GM23338 (cell line): ENCODE results near the gene VARS2. TPM values are rescaled to one million over a fixed set of nuclear protein-coding genes. Genes with fewer than 3 reads are reported as not detected.
"Not testable (repeated sequence)": the region's sequence is repeated elsewhere in the genome, so short reads cannot be mapped to it uniquely, and the experiment has no call there.

Source experiments
- ATAC-seq: fragments of 200-7000 bp; cut with Tn5 transposase; 3 replicates; pipeline ENCODE4 v1.9.1; 2020
- DNase-seq: peaks from one replicate; pipeline ENCODE4 v3.0.0-alpha.2; 2015; ENCODE audit warnings: low spot score
- H2AFZ ChIP-seq: fragments of 200-600 bp; sonication (generic); 2 replicates; pipeline ENCODE4 v1.8.0; 2016; ENCODE audit warnings: antibody characterized with exemption, mild to moderate bottlenecking, moderate library complexity
- H3F3A ChIP-seq: fragments of 200-600 bp; sonication (generic); replicated peaks from 2 replicates; pipeline ENCODE4 v1.8.0; 2017; ENCODE audit warnings: antibody characterized with exemption, mixed run types, low read depth
- H3K27ac ChIP-seq: fragments of 200-600 bp; sonication (generic); 2 replicates; pipeline ENCODE4 v1.6.1; 2016; ENCODE audit warnings: low read depth
- H3K27me3 ChIP-seq: fragments of 200-600 bp; sonication (generic); 2 replicates; pipeline ENCODE4 v1.8.0; 2016; ENCODE audit warnings: mild to moderate bottlenecking, mixed run types, moderate library complexity; ENCODE audit not compliant: insufficient read depth
- H3K36me3 ChIP-seq: fragments of 200-600 bp; sonication (generic); 2 replicates; pipeline ENCODE4 v1.8.0; 2016; ENCODE audit warnings: mild to moderate bottlenecking; ENCODE audit not compliant: insufficient read depth
- H3K4me1 ChIP-seq: fragments of 200-600 bp; sonication (generic); 2 replicates; pipeline ENCODE4 v1.8.0; 2016; ENCODE audit warnings: mild to moderate bottlenecking, moderate library complexity; ENCODE audit not compliant: insufficient read depth
- H3K4me2 ChIP-seq: fragments of 200-600 bp; sonication (generic); 2 replicates; pipeline ENCODE4 v1.7.1; 2017; ENCODE audit warnings: mixed run types
- H3K4me3 ChIP-seq: fragments of 200-600 bp; sonication (generic); 2 replicates; pipeline ENCODE4 v1.6.1; 2016; ENCODE audit warnings: mixed run types
- H3K79me2 ChIP-seq: fragments of 200-600 bp; sonication (generic); replicated peaks from 2 replicates; pipeline ENCODE4 v1.8.0; 2017; ENCODE audit warnings: mild to moderate bottlenecking; ENCODE audit not compliant: insufficient read depth
- H3K9me2 ChIP-seq: fragments of 200-600 bp; sonication (generic); 2 replicates; pipeline ENCODE4 v1.8.0; 2017; ENCODE audit not compliant: insufficient read depth
- H4K20me1 ChIP-seq: fragments of 200-600 bp; sonication (generic); replicated peaks from 2 replicates; pipeline ENCODE4 v1.8.0; 2017; ENCODE audit warnings: mild to moderate bottlenecking; ENCODE audit not compliant: insufficient read depth
- H3K27ac Mint-ChIP-seq: 2 replicates; pipeline ENCODE4 v1.8.0; 2020; ENCODE audit warnings: inconsistent platforms, mild to moderate bottlenecking, moderate library complexity, mixed read lengths
- H3K27me3 Mint-ChIP-seq: 3 replicates; pipeline ENCODE4 v1.8.0; 2022; ENCODE audit warnings: low read depth, mild to moderate bottlenecking, moderate library complexity, mixed read lengths, inconsistent platforms; ENCODE audit not compliant: insufficient read depth, poor library complexity
- H3K36me3 Mint-ChIP-seq: 3 replicates; pipeline ENCODE4 v1.8.0; 2021; ENCODE audit warnings: low read depth, mild to moderate bottlenecking, inconsistent platforms, moderate library complexity, mixed read lengths
- H3K4me1 Mint-ChIP-seq: 3 replicates; pipeline ENCODE4 v1.8.0; 2020; ENCODE audit warnings: mild to moderate bottlenecking, inconsistent platforms, mixed read lengths
- H3K4me3 Mint-ChIP-seq: 3 replicates; pipeline ENCODE4 v1.8.0; 2021; ENCODE audit warnings: moderate library complexity, mild to moderate bottlenecking, inconsistent platforms, mixed read lengths
- H3K9me3 Mint-ChIP-seq: 3 replicates; pipeline ENCODE4 v1.8.0; 2020; ENCODE audit warnings: moderate library complexity, mild to moderate bottlenecking, inconsistent platforms, mixed read lengths
- CTCF ChIP-seq, 2 experiments: fragments of 200-600 bp in 1 of 2; sonication (generic) in 1 of 2; conservative IDR thresholded peaks; 2 replicates each; pipeline versions ENCODE4 v1.5.1 to v1.6.1; 2016 to 2017; ENCODE audit warnings: antibody characterized with exemption in 2 of 2, low read depth in 2 of 2, mild to moderate bottlenecking in 2 of 2, moderate library complexity in 1 of 2
- EZH2 ChIP-seq: fragments of 200-600 bp; sonication (generic); IDR thresholded peaks from one replicate; pipeline ENCODE4 v1.8.0; 2017; ENCODE audit warnings: antibody characterized with exemption, mild to moderate bottlenecking, low read depth; ENCODE audit not compliant: unreplicated experiment
- JUNB ChIP-seq: IDR thresholded peaks from one replicate; pipeline ENCODE4 v1.6.1; 2016; ENCODE audit warnings: antibody characterized with exemption; ENCODE audit not compliant: unreplicated experiment
- NANOG ChIP-seq: IDR thresholded peaks from 2 replicates; pipeline ENCODE4 v1.6.1; 2016; ENCODE audit warnings: antibody characterized with exemption, borderline replicate concordance
- STAT1 ChIP-seq: IDR thresholded peaks from one replicate; pipeline ENCODE4 v1.6.1; 2016; ENCODE audit warnings: antibody characterized with exemption; ENCODE audit not compliant: unreplicated experiment
- ZNF331 ChIP-seq: fragments of 250-450 bp; sonication (Bioruptor Pico); IDR thresholded peaks from 2 replicates; pipeline ENCODE4 v1.5.0; 2020; ENCODE audit warnings: low read depth, mild to moderate bottlenecking, moderate library complexity
- polyA plus RNA-seq: library from polyadenylated mRNA; unstranded; fragments of >200 nt; fragmentation: Nextera tagmentation; extraction: Ambion mirVana; gene quantifications from 2 replicates; pipeline ENCODE4 v1.2.1, GENCODE V29; 2016
- total RNA-seq: library from RNA; depleted of rRNA; stranded (reverse); fragments of >200 nt; shearing (Covaris generic); gene quantifications from 2 replicates; pipeline ENCODE4 v1.2.3, GENCODE V29; 2014
- TF ChIP-seq, protein P1 (sequence below): IDR thresholded peaks from one replicate; pipeline ENCODE4 v1.6.1; 2018; ENCODE audit warnings: antibody characterized with exemption; ENCODE audit not compliant: unreplicated experiment
- TF ChIP-seq, protein P2 (sequence below): fragments of 250-450 bp; sonication (Bioruptor Pico); IDR thresholded peaks from 2 replicates; pipeline ENCODE4 v1.5.0; 2020; ENCODE audit warnings: mild to moderate bottlenecking, moderate library complexity

VARS2 gene
- total and polyA plus RNA-seq, 2 experiments from 2014 or later: 13.7 to 36.4 TPM

GRCh38 chr6:30907290-30907757 lies 6.7 kb upstream of the VARS2 start:
- Mint-ChIP-seq H3K4me3 (peak overlapping the region; percentile 99), H3K4me1 (peaks cover 14% of the 10 kb centered on the region), H3K27ac (peak overlapping the region; percentile 54; the same call in 1 of the 2 replicates), H3K36me3 (peaks cover 24% of the 10 kb centered on the region)
- not testable (repeated sequence) for H3K79me2 ChIP-seq, H4K20me1 ChIP-seq, H3F3A ChIP-seq, H3K27ac ChIP-seq, H3K36me3 ChIP-seq, H3K9me3 Mint-ChIP-seq, ATAC-seq, H3K4me1 ChIP-seq, H3K9me2 ChIP-seq, DNase-seq, H3K27me3 Mint-ChIP-seq, H3K27me3 ChIP-seq
- peak overlapping the region; percentile 94 for H3K4me3 ChIP-seq
- peak overlapping the region; percentile 52 for H2AFZ ChIP-seq
- peak overlapping the region; percentile 60; the same call in 1 of the 2 replicates for H3K4me2 ChIP-seq

DNA sequence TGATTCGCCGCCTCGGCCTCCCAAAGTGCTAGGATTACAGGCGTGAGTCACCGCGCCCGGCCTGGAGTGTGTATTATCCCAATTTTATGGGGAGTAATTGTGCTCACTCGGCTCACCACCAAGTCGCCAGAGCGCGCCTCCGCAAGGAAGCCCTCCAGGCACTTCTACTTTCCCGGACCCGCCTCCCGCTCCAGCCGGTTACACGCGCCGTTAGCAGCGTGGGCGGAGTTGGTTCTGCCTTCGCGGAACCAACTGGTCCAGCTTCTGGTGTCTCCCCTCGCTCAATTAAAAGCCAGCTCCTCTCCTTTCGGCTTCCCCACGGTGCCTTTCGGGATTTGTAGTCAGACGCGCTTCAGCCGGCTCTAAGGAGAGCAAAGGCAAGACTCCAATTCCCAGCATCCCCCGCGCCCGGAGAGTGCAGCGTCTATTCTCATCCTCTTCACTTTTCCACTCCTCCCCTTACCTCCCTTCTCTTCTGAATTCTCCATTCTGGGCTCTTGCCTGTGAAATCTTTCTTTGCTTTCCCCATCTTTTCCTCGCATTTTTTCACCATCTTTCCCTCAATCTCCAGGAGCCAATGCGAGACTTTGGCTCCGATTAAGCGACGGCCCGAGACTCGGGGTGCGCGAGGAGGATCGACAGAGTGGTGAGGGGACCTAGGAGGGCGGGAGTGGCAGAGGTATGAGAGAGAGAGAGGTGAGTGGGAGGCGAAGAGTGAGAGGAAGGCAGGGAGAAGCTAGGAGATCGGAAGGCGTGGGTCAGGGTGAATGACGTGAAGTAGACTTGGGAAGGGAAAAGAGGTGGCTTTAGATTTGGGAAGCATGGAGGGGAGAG lies 6.1 kb upstream of the VARS2 start, which contains the start of gene GTF2H4:
Gene GTF2H4, plus strand, starts transcription at position 450 of the 834 bp plus-strand sequence.
- ATAC-seq: peak; percentile 98
- H3K9me2 ChIP-seq: no peaks in the 10 kb centered on the region
- TF ChIP-seq EZH2 (no peak), NANOG (no peak), ZNF331 (no peak), CTCF (conservative IDR thresholded peaks at IDR 0.05; ENCODE audit: low read depth in 2 of 2) (no peak), STAT1 (no peak), JUNB (no peak)
- TF ChIP-seq, protein P1, sequence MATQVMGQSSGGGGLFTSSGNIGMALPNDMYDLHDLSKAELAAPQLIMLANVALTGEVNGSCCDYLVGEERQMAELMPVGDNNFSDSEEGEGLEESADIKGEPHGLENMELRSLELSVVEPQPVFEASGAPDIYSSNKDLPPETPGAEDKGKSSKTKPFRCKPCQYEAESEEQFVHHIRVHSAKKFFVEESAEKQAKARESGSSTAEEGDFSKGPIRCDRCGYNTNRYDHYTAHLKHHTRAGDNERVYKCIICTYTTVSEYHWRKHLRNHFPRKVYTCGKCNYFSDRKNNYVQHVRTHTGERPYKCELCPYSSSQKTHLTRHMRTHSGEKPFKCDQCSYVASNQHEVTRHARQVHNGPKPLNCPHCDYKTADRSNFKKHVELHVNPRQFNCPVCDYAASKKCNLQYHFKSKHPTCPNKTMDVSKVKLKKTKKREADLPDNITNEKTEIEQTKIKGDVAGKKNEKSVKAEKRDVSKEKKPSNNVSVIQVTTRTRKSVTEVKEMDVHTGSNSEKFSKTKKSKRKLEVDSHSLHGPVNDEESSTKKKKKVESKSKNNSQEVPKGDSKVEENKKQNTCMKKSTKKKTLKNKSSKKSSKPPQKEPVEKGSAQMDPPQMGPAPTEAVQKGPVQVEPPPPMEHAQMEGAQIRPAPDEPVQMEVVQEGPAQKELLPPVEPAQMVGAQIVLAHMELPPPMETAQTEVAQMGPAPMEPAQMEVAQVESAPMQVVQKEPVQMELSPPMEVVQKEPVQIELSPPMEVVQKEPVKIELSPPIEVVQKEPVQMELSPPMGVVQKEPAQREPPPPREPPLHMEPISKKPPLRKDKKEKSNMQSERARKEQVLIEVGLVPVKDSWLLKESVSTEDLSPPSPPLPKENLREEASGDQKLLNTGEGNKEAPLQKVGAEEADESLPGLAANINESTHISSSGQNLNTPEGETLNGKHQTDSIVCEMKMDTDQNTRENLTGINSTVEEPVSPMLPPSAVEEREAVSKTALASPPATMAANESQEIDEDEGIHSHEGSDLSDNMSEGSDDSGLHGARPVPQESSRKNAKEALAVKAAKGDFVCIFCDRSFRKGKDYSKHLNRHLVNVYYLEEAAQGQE: no peak
- TF ChIP-seq, protein P2, sequence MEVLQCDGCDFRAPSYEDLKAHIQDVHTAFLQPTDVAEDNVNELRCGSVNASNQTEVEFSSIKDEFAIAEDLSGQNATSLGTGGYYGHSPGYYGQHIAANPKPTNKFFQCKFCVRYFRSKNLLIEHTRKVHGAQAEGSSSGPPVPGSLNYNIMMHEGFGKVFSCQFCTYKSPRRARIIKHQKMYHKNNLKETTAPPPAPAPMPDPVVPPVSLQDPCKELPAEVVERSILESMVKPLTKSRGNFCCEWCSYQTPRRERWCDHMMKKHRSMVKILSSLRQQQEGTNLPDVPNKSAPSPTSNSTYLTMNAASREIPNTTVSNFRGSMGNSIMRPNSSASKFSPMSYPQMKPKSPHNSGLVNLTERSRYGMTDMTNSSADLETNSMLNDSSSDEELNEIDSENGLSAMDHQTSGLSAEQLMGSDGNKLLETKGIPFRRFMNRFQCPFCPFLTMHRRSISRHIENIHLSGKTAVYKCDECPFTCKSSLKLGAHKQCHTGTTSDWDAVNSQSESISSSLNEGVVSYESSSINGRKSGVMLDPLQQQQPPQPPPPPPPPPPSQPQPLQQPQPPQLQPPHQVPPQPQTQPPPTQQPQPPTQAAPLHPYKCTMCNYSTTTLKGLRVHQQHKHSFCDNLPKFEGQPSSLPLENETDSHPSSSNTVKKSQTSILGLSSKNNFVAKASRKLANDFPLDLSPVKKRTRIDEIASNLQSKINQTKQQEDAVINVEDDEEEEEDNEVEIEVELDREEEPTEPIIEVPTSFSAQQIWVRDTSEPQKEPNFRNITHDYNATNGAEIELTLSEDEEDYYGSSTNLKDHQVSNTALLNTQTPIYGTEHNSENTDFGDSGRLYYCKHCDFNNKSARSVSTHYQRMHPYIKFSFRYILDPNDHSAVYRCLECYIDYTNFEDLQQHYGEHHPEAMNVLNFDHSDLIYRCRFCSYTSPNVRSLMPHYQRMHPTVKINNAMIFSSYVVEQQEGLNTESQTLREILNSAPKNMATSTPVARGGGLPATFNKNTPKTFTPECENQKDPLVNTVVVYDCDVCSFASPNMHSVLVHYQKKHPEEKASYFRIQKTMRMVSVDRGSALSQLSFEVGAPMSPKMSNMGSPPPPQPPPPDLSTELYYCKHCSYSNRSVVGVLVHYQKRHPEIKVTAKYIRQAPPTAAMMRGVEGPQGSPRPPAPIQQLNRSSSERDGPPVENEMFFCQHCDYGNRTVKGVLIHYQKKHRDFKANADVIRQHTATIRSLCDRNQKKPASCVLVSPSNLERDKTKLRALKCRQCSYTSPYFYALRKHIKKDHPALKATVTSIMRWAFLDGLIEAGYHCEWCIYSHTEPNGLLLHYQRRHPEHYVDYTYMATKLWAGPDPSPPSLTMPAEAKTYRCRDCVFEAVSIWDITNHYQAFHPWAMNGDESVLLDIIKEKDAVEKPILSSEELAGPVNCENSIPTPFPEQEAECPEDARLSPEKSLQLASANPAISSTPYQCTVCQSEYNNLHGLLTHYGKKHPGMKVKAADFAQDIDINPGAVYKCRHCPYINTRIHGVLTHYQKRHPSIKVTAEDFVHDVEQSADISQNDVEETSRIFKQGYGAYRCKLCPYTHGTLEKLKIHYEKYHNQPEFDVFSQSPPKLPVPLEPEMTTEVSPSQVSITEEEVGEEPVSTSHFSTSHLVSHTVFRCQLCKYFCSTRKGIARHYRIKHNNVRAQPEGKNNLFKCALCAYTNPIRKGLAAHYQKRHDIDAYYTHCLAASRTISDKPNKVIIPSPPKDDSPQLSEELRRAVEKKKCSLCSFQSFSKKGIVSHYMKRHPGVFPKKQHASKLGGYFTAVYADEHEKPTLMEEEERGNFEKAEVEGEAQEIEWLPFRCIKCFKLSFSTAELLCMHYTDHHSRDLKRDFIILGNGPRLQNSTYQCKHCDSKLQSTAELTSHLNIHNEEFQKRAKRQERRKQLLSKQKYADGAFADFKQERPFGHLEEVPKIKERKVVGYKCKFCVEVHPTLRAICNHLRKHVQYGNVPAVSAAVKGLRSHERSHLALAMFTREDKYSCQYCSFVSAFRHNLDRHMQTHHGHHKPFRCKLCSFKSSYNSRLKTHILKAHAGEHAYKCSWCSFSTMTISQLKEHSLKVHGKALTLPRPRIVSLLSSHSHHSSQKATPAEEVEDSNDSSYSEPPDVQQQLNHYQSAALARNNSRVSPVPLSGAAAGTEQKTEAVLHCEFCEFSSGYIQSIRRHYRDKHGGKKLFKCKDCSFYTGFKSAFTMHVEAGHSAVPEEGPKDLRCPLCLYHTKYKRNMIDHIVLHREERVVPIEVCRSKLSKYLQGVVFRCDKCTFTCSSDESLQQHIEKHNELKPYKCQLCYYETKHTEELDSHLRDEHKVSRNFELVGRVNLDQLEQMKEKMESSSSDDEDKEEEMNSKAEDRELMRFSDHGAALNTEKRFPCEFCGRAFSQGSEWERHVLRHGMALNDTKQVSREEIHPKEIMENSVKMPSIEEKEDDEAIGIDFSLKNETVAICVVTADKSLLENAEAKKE: no peak

More for the DNA sequence above, 6.1 kb upstream of the VARS2 start, which contains the start of gene GTF2H4:
- Mint-ChIP-seq H3K9me3 (no peaks in the 10 kb centered on the region), H3K4me1 (peaks cover 14% of the 10 kb centered on the region), H3K36me3 (peaks cover 29% of the 10 kb centered on the region), H3K4me3 (peak within 1 kb of the TSS; percentile 99), H3K27ac (peak within 1 kb of the TSS; percentile 79), H3K27me3 (peaks cover 8% of the 10 kb centered on the region)
- Histone ChIP-seq H2AFZ (peak within 1 kb of the TSS; percentile 88), H3K36me3 (peaks cover 7% of the 10 kb centered on the region; the same call in 1 of the 2 replicates), H3F3A (0 out of 2 replicates have a peak, but pooled peaks cover 9% of the 10 kb centered on the region), H3K27ac (no peak within 1 kb of the TSS; the same call in 1 of the 2 replicates), H3K4me1 (no peaks in the 10 kb centered on the region), H3K79me2 (peaks cover 10% of the 10 kb centered on the region), H4K20me1 (no peaks in the 10 kb centered on the region; the same call in 1 of the 2 replicates), H3K27me3 (no peaks in the 10 kb centered on the region), H3K4me3 (peak within 1 kb of the TSS; percentile 94), H3K4me2 (peak within 1 kb of the TSS; percentile 85)
- DNase-seq: peak; percentile 100
